ENCODE data around the gene NID1. TPM values are rescaled to one million over a fixed set of nuclear protein-coding genes. Genes with fewer than 3 reads are reported as not detected.
A peak's percentile ranks its signal among the peaks of the same experiment; 100 is the strongest.
"Not testable (repeated sequence)": the region's sequence is repeated elsewhere in the genome, so short reads cannot be mapped to it uniquely, and the experiment has no call there.

The NID1 gene
- total RNA-seq, 1 donor from 2014 or later = 49.7 TPM

DNA sequence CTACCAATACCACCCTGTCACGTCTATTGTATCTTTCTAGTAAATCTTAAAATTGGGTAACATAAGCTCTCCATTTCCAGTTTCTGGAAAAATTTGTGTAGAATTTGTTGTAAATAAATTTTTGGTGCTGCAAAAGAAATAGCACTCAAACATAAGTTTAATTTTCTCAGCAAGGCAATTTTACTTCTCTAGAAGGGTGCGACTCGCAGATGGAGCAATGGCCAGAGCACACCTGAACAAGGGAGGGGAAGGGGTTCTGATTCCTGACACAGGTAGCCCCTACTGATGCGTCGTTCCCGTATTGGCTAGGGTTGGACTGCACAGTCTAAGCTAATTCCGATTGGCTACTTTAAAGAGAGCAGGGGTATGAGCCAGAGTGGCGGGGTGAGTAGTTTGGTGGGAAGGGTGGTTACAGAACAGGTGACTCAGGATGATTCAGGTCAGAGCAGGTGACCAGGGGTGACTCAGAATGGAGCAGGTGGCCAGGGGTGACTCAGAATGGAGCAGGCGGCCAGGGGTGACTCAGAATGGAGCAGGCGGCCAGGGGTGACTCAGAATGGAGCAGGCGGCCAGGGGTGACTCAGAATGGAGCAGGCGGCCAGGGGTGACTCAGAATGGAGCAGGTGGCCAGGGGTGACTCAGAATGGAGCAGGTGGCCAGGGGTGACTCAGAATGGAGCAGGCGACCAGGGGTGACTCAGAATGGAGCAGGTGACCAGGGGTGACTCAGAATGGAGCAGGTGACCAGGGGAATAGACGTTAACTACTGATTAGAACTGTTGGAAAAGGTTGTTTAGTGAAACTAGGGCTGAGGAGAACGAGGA, 32.0 kb upstream of the NID1 start:
- ATAC-seq = not testable (repeated sequence)
- peak; percentile 87 for DNase-seq (ENCODE audit: low spot score)

DNA sequence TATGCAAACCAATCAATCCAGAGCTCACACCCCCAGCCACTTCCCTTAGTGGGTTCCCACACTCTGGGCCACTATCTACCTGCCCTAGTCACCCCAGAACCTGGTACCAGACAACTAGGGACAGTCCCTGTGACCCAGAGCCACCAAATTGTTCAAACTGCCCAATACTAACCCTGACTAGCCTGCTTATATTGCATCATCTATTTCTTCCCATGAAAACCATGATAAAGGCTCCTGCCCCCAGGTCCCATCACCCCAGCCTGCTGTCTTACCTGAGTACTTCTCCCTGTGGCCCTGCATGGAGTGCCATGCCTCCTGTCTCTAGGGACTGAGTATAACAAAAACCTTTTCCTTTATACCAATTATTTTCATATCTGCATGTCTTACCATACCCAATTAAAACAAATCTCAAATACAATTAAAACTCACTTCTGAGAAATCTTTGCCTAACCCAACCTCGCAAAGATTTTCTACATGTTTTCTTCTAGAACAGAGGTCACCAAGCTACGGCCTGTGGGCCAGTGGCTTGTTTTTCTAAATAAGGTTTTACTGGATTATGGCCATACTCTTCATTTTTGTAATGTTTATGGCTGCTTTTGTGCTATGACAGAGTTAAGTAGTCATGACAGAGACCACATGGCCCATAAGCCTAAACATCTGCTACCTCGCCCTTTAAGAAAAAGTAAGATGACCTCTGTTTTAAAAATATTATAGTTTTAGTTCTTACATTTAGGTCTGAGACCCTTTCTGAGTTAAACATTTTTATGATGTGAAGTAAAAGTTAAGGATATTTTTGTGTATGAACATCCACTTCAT, 31.0 kb upstream of the NID1 start:
- no peak for ATAC-seq
- no peak for DNase-seq (ENCODE audit: low spot score)

DNA sequence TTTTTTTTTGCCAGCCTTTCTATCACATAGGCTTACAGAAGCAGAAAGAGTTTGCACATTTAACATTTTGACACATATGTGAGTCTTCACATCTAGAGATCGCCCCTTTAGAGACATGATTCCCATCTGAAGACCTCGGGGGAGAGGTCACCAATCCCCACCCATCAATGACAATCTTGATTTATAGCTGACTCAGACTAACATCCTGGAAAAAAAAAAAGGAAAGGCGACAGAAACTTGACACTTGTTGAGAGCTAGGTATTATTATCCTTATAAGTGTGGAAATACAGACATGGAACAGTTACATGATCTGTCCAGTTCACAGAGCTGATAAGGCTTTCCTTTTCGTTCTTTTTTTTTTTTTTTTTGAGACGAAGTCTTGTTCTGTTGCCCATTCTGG, 28.0 kb upstream of the NID1 start:
- DNase-seq (ENCODE audit: low spot score) (no peak), ATAC-seq (no peak)

- ATAC-seq (peak; percentile 23), DNase-seq (ENCODE audit: low spot score) (no peak)
These were observed 27.0 kb upstream of the NID1 start for GRCh38 chr1:236091933-236092318.

- ATAC-seq (peak; percentile 26), DNase-seq (ENCODE audit: low spot score) (no peak)
These were observed 25.9 kb upstream of the NID1 start for GRCh38 chr1:236090741-236091147.

- DNase-seq (ENCODE audit: low spot score) = no peak
- ATAC-seq = no peak
These were observed 24.3 kb upstream of the NID1 start for GRCh38 chr1:236089046-236089773.

- ATAC-seq (no peak), DNase-seq (ENCODE audit: low spot score) (no peak)
These were observed 21.6 kb upstream of the NID1 start for GRCh38 chr1:236086537-236086936.

- ATAC-seq = no peak
These were observed 20.8 kb upstream of the NID1 start for GRCh38 chr1:236085545-236086159.

GRCh38 chr1:236084386-236084730, 19.5 kb upstream of the NID1 start:
- DNase-seq (ENCODE audit: low spot score) (no peak), ATAC-seq (no peak)

More at GRCh38 chr1:236085545-236086159, 20.8 kb upstream of the NID1 start:
- no peak for DNase-seq (ENCODE audit: low spot score)

DNA sequence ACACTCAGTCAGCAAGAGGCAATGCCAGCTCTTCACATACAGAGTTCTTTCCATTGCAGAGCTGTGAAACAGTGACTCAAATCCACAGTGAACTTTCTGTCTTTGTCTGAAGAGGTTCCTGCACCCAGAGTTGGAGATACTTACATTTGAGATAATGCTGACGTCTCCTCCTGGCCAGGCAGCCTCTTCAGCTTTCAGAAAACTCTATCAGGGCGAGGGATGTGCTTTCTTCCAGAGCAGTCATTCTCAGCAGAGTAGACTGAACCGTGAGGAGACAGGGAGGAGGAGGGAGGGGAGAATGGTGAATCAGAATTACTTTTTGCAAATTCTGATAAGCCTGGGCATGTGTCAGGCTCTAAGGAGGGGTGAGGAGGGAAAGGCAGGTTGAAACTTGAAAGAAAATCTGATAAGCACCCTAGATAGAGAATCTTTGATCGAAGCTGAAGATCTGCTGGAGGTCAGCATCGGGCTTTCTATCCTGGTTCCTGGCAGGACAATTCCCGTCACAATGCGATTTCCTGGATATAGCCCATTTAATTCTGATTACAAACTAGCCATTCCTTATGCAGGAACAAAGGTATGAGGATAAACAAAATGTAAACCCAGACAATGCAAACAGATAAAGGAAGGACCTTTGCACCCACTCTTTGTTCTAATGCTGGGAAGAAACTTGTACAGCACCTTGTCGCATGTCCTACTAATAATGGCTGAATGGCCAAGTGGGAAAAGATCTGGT, 18.9 kb upstream of the NID1 start:
- peak; percentile 45 for ATAC-seq
- no peak for DNase-seq (ENCODE audit: low spot score)

DNA sequence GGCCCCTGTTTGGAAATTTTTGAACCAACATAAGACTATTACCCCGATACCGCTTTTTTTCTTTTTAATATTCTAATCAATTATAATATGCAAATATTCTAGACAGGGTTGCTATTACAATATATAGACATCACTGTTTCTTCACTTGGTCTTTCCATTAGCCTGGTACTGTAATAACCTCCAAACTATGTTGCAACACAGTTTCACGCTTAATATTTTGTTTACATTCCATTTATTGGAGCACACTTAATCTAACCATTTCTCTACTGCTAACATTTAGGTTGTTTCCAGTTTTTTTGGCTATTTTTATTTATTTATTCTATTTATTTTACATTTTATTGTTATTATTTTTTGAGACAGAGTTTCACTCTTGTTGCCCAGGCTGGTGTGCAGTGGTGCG, 17.6 kb upstream of the NID1 start:
- no peak for ATAC-seq
- DNase-seq (ENCODE audit: low spot score) = no peak

GRCh38 chr1:236081546-236082227, 16.8 kb upstream of the NID1 start:
- DNase-seq (ENCODE audit: low spot score) (no peak), ATAC-seq (no peak)

DNA sequence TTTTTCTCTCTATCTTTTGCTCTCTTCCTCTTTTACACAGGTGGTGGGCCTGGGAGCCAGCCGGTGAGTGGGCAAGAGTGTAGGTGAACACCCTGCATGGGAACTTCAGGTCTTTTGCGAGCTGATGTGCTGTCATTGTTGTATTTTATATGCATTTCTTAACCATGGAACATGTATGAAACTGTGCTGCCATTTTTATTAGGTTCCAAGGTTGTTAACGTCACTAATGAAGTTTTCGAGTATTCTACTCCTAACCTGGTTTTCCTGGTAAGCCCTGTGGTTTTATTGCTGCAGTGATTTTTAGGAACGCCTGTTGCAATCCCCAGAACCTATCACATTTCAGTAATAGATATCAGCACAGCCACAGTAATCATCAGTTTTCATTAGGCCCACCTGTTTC, 14.8 kb upstream of the NID1 start:
- ATAC-seq = no peak
- DNase-seq (ENCODE audit: low spot score) = no peak

DNA sequence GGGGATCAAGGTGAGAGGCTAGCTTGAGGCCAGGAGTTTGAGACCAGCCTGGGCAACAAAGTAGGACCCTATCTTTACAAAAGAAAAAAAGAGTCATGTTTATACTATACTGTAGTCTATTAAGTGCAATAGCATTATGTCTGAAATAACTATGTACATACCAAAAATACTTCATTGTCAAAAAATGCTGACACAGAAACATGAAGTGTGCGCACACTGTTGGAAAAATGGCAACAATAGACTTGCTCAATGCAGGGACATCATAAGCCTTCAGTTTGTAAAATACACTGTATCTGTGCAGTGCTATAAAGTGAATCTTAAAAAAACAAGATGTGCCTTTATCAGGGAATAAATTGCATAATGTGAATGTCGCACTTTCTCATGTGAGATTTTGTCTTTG, 14.1 kb upstream of the NID1 start:
- no peak for DNase-seq (ENCODE audit: low spot score)

DNA sequence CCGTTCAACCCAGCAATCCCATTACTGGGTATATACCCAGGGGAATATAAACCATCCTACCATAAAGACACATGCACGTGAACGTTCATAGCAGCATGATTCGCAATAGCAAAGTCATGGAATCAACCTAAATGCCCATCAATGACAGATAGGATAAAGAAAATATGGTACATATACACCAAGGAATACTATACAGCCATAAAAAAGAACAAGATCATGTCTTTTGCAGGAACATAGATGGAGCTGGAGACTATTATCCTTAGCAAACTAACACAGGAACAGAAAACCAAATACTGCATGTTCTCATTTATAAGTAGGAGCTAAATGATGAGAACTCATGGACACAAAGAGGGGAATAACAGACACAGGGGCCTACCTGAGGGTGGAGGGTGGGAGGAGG, 13.2 kb upstream of the NID1 start:
- not testable (repeated sequence) for ATAC-seq

More for the DNA sequence above, 14.1 kb upstream of the NID1 start:
- ATAC-seq = no peak

GRCh38 chr1:236075848-236076247, 11.0 kb upstream of the NID1 start:
- ATAC-seq = peak; percentile 92
- DNase-seq (ENCODE audit: low spot score) = peak; percentile 91

More for the DNA sequence above, 13.2 kb upstream of the NID1 start:
- DNase-seq (ENCODE audit: low spot score) = not testable (repeated sequence)

DNA sequence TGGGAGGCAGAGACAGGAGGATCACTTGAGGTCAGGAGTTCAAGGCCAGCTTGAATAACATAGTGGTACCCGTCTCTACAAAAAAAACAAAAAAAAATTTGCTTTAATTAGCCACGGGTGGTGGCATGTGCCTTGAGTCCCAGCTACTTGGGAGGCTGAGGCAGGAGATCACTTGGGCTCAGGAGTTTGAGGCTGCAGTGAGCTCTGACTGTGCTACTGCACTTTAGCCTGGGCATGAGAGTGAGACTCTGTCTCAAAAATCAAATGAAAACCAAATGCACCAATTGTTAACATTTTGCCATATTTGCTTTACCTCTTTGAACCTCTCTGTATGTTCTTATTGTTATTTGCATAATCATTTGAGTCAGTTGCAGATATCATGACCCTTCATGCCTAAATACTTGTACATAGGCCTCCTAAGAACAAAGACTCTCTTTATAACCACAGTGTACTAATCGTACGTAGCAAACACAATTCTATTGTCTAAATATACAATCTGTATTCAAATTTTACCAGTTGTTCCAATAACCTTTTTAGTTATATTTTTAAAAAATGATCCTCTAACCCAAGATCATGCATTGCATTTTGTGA, 8.5 kb upstream of the NID1 start:
- ATAC-seq (no peak), DNase-seq (ENCODE audit: low spot score) (no peak)

DNA sequence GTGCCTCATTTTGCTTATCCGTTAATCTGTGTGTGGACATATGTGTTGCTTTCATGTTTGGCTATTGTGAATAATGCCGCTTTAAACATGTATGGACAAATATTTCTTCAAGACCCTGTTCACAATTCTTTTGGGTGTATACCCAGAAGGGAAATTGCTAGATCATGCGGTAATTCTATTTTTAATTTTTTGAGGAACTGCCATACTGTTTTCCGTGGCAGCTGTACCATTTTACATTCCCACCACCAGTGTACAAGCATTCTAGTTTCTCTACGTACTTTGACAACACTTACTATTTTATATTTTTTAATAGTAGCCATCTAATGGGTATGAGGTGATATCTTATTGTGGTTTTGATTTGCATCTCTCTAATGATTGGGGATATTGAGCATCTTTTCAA, 7.1 kb upstream of the NID1 start:
- ATAC-seq (no peak), DNase-seq (ENCODE audit: low spot score) (no peak)

- DNase-seq (ENCODE audit: low spot score) (no peak), ATAC-seq (no peak)
These were observed 5.9 kb upstream of the NID1 start for GRCh38 chr1:236070753-236071152.
